Fibroblast of peridontal ligament (primary cell): ENCODE data around the gene CPT2.

Experiments used
- DNase-seq: peaks from one replicate; pipeline ENCODE4 v3.0.0-alpha.2; 2010; ENCODE audit errors: extremely low read depth

Gene CPT2

DNA sequence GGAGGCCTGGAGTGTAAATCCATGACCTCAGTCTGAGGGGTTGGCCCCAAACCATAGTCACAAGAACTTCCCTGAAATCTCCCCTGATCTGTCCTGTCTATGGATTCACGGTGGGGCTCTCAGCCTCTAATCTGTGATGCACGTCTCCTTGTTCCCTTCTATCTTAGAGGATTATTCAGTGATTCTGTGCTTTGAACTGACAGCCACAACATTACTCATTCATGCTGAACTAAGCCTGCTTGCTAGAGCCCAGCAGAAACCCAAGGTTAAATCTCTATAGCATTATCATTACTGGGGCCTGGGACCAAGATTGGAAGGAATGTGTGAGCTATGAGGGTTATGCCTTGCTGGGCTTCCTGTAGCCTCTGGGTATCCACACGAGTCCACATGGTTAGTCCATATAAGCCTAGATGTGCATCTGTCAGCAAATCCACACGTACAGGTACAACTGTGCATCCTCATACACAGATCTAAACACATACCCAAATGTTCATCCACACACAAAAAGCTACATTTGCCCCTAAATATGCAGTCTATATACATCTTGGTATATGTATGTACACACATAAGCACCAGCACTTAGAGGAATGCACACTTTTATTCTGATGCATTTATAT lies 64.1 kb downstream of the CPT2 start:
- DNase-seq: no peak

DNA sequence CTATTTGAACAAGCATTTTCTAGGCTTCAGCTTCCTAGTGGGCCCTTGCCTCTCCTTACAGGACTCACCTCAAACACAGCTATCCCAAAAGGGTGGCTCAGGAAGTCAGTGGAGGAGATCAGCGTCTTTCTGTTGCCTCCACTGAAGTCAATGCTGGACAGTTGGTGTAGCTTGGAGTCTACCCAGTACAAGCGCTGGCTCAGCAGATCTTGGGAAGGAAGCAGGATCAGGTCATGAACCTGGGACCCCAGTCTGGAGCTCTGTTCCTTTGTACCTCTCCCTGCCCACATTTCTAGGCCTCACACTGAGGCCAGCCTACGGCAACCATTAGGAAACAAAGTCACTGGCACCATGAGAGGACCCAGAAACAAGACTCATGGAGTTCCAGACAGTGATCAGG lies 65.4 kb downstream of the CPT2 start:
- no peak for DNase-seq
